ENCODE measurements around the gene PNPLA2. TPM values are rescaled to one million over a fixed set of nuclear protein-coding genes. Genes with fewer than 3 reads are reported as not detected.

PNPLA2 gene
- total RNA-seq, 1 experiment from 2014 or later = 66.5 TPM

GRCh38 chr11:790721-791564, 27.8 kb upstream of the PNPLA2 start (continued):
- no peak for TF ChIP-seq NR2C2 (CRISPR knock-in tag; IDR thresholded peaks at IDR 0.05)
- TF ChIP-seq ERG (CRISPR knock-in tag; IDR thresholded peaks at IDR 0.05) = no peak
- peak; percentile 61 for TF ChIP-seq USF2 (CRISPR knock-in tag; IDR thresholded peaks at IDR 0.05)

- ChIA-PET POLR2A (interaction anchor here (1.6 kb wide), 1 partner anchor 9 kb away, joined by 5 read pairs; no protein-coding TSS in a partner anchor), CTCF (interaction anchor here (2.5 kb wide), 1 partner anchor 56 kb away, joined by 8 read pairs; no protein-coding TSS in a partner anchor)
- Mint-ChIP-seq H3K27me3 (ENCODE audit: low read depth) (no peaks in the 10 kb centered on the region), H3K9me3 (no peaks in the 10 kb centered on the region), H3K4me1 (peaks cover 20% of the 10 kb centered on the region), H3K4me3 (no peak overlapping the region), H3K27ac (no peak overlapping the region), H3K36me3 (no peaks in the 10 kb centered on the region)
- ATAC-seq (no peak), DNase-seq (ENCODE audit: low spot score) (no peak)
- no peak for TF ChIP-seq STAT6 (CRISPR knock-in tag; conservative IDR thresholded peaks at IDR 0.05; ENCODE audit: low read depth)
- TF ChIP-seq ZNF416 (CRISPR knock-in tag; IDR thresholded peaks at IDR 0.05) = no peak
- TF ChIP-seq ZNF121 (CRISPR knock-in tag; IDR thresholded peaks at IDR 0.05) = no peak
These were observed 26.8 kb upstream of the PNPLA2 start for GRCh38 chr11:791658-792534.

GRCh38 chr11:792535-792821, 26.2 kb upstream of the PNPLA2 start:
- H3K9me3 Mint-ChIP-seq = no peaks in the 10 kb centered on the region
- ATAC-seq = no peak
- TF ChIP-seq FOXJ3 (CRISPR knock-in tag; IDR thresholded peaks at IDR 0.05; ENCODE audit: borderline replicate concordance) (no peak), PRRX2 (CRISPR knock-in tag; IDR thresholded peaks at IDR 0.05) (no peak), OVOL2 (CRISPR knock-in tag; IDR thresholded peaks at IDR 0.05; ENCODE audit: borderline replicate concordance) (no peak), CREB1 (CRISPR knock-in tag; IDR thresholded peaks at IDR 0.05) (no peak)
- DNase-seq (ENCODE audit: low spot score) = no peak
- ChIA-PET CTCF (no interaction called here), POLR2A (interaction anchor here (1.0 to 1.6 kb wide), 2 partner anchors 9 to 27 kb away, joined by 3 to 5 read pairs; partner anchors contain the start of gene PNPLA2)
- H3K4me1 Mint-ChIP-seq = peaks cover 22% of the 10 kb centered on the region
- no peaks in the 10 kb centered on the region for H3K36me3 Mint-ChIP-seq
- no peaks in the 10 kb centered on the region for H3K27me3 Mint-ChIP-seq (ENCODE audit: low read depth)
- H3K27ac Mint-ChIP-seq = no peak overlapping the region
- H3K4me3 Mint-ChIP-seq = no peak overlapping the region

- DNase-seq (ENCODE audit: low spot score) = no peak
- Mint-ChIP-seq H3K9me3 (no peaks in the 10 kb centered on the region), H3K4me3 (no peak overlapping the region), H3K27me3 (ENCODE audit: low read depth) (no peaks in the 10 kb centered on the region), H3K27ac (no peak overlapping the region), H3K4me1 (peaks cover 22% of the 10 kb centered on the region), H3K36me3 (no peaks in the 10 kb centered on the region)
- ChIA-PET CTCF (no interaction called here), POLR2A (interaction anchor here (1.0 to 1.6 kb wide), 2 partner anchors 10 to 26 kb away, joined by 3 to 5 read pairs; partner anchors contain the start of gene PNPLA2)
- ATAC-seq = no peak
- no peak for TF ChIP-seq EMX1 (CRISPR knock-in tag; IDR thresholded peaks at IDR 0.05)
- TF ChIP-seq ZNF121 (CRISPR knock-in tag; IDR thresholded peaks at IDR 0.05) = no peak
- no peak for TF ChIP-seq HMGXB4 (CRISPR knock-in tag; IDR thresholded peaks at IDR 0.05)
- TF ChIP-seq CTCF (IDR thresholded peaks at IDR 0.05) = no peak
- TF ChIP-seq MXD4 (CRISPR knock-in tag; IDR thresholded peaks at IDR 0.05; ENCODE audit: borderline replicate concordance) = no peak
- no peak for TF ChIP-seq FOXP1 (CRISPR knock-in tag; IDR thresholded peaks at IDR 0.05; ENCODE audit: borderline replicate concordance)
- no peak for TF ChIP-seq ZNF425 (CRISPR knock-in tag; conservative IDR thresholded peaks at IDR 0.05)
- no peak for TF ChIP-seq TP53 (CRISPR knock-in tag; IDR thresholded peaks at IDR 0.05)
These were observed 25.8 kb upstream of the PNPLA2 start for GRCh38 chr11:792873-793272.
